HG03342 (cell line): ENCODE measurements around the gene ADGRV1.

ENCODE experiments used
- ATAC-seq: cut with Tn5 transposase; IDR thresholded peaks from one replicate; pipeline ENCODE4 v1.9.1; 2021; ENCODE audit warnings: mild to moderate bottlenecking, moderate library complexity; ENCODE audit not compliant: unreplicated experiment

The ADGRV1 gene

DNA sequence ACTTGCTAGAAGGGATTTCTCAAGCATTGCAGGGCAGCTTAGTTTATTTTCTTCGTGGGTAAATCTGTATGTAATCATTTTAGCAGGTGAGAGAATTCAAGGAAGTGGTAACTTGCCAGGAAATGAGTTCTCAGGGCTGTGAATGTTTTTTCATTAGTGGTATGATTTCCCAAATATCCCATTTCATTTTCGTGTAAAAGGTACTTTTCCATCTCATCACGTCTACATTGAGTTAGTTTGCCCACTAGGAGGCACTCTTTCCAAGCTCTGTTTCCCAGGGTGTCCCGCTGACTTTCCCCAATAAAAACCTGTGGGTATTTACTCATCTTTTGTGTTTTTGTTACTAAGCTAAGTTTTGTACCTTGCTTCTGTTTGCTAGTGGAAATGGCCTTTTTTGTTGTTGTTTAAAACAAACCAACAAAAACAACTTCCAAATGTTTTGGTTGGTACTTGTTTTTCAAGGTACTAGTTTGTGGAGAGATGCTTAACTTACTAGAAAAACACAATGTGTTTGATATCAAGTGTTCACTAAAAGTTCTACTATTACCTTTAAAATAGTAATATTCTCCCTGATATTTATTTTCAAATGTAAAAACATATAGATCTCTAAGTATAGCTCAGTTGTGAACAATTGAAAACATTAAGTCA, 373.6 kb downstream of the ADGRV1 start:
- ATAC-seq: peak; percentile 85

- ATAC-seq: no peak
Measured at GRCh38 chr5:90933298-90933697, 374.7 kb downstream of the ADGRV1 start.

GRCh38 chr5:90934091-90934719, 375.6 kb downstream of the ADGRV1 start:
- ATAC-seq: no peak

GRCh38 chr5:90934738-90935137, 376.1 kb downstream of the ADGRV1 start:
- no peak for ATAC-seq

GRCh38 chr5:90939211-90939610, 380.6 kb downstream of the ADGRV1 start:
- ATAC-seq: no peak

GRCh38 chr5:90940227-90940995, 381.8 kb downstream of the ADGRV1 start:
- peak; percentile 100 for ATAC-seq

GRCh38 chr5:90941002-90941720, 382.6 kb downstream of the ADGRV1 start:
- no peak for ATAC-seq

GRCh38 chr5:90944116-90944515, 385.5 kb downstream of the ADGRV1 start:
- no peak for ATAC-seq

DNA sequence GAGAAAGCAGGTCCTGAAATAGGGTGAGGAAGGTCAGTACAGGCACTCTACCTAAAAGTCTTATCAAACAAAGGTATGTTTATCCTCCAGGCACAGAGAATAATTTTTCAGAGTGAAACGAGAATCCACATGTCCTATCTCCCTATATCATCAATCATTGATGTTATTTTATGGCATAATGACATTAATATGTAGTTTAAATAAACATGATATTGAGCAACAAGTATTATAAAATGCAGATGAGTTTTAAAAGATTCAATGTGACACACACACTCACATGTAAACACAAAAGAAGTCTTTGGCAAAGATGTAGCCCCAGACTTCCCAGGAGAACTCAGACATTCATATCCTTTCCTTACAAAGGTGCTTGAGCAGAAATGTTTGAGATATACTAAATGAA, 389.1 kb downstream of the ADGRV1 start:
- no peak for ATAC-seq

DNA sequence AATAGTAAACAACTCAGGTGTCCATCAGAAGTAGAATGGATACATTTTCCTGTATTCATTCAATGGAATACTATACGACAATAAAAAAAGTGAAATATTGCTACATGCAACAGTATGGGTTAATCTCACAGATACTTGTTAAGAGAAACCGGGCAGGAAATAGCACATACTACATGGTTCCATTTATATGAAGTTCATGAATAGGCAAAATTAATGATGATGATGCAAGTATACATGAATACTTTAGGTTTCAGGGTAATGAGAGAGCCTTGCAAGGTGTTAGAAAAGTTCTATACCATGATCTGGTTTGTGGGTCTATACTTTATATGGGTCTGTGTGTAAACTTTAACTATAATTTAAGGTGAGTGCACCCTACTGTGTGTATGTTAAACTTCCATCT, 390.4 kb downstream of the ADGRV1 start:
- ATAC-seq: no peak

GRCh38 chr5:90949469-90950358, 391.1 kb downstream of the ADGRV1 start:
- peak; percentile 75 for ATAC-seq

GRCh38 chr5:90955001-90955635, 396.5 kb downstream of the ADGRV1 start:
- ATAC-seq: no peak

DNA sequence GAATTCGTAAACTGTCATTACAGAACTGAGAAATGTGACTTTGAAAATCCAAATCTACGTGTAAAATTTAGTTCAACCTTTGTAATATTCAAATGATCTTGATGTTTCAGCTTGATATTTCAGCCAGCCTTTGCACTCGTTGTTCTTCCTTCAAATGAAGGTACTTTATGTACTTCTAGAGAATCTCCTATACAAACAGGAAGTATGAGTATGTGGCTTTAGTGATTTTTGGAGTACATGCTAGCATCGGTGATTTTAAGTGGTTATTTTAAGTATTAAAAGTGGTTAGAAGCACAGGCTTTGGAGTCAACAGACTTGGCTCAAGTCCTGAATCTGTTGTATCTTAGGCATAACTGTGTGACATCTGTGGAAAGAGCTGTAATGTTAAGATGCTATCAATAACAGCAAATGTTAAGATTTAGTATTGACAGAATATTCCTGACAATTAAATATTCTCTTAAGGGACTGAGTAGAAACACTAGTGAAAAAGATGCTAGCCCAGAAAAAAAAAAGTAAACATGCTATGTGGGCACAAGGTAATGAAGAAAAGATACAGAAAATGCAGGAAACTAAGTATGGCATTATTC, 398.0 kb downstream of the ADGRV1 start:
- ATAC-seq: no peak

GRCh38 chr5:90957906-90958305, 399.3 kb downstream of the ADGRV1 start:
- ATAC-seq: no peak

- ATAC-seq: no peak
Measured at GRCh38 chr5:90959262-90959661, 400.7 kb downstream of the ADGRV1 start.

- no peak for ATAC-seq
Measured at GRCh38 chr5:90962481-90962880, 403.9 kb downstream of the ADGRV1 start.

GRCh38 chr5:90965110-90965685, 406.6 kb downstream of the ADGRV1 start:
- ATAC-seq: no peak

- ATAC-seq: no peak
Measured at GRCh38 chr5:90967443-90967842, 408.8 kb downstream of the ADGRV1 start.

GRCh38 chr5:90967851-90968250, 409.3 kb downstream of the ADGRV1 start:
- no peak for ATAC-seq
